ENCODE measurements around the gene TBC1D24. TPM values are rescaled to one million over a fixed set of nuclear protein-coding genes. Genes with fewer than 3 reads are reported as not detected.

Gene TBC1D24
- total RNA-seq, 3 donors from 2014 or later = 8.8 to 22.0 (median 16.7) TPM

GRCh38 chr16:2512735-2513404 is 37.9 kb downstream of the TBC1D24 start:
- intact Hi-C loops (cut with DNase I; ENCODE audit: low total_unique reads) = no loop called here
- no peak for TF ChIP-seq POLR2A (IDR thresholded peaks at IDR 0.05)
- TF ChIP-seq CTCF (IDR thresholded peaks at IDR 0.05) = no peak
- TF ChIP-seq POLR2AphosphoS5 (IDR thresholded peaks at IDR 0.05) = no peak
- Histone ChIP-seq H3K27me3 (no peaks in the 10 kb centered on the region), H3K4me1 (peaks cover 6 to 31% of the 10 kb centered on the region in 2 donors), H3K36me3 (no peaks in the 10 kb centered on the region), H3K27ac (peak overlapping the region; percentile 98 to 99), H3K9me3 (no peaks in the 10 kb centered on the region), H3K4me3 (peak overlapping the region; percentile 90 to 96 (median 93))
- no peak for DNase-seq (ENCODE audit: low spot score in 2 of 2)

DNA sequence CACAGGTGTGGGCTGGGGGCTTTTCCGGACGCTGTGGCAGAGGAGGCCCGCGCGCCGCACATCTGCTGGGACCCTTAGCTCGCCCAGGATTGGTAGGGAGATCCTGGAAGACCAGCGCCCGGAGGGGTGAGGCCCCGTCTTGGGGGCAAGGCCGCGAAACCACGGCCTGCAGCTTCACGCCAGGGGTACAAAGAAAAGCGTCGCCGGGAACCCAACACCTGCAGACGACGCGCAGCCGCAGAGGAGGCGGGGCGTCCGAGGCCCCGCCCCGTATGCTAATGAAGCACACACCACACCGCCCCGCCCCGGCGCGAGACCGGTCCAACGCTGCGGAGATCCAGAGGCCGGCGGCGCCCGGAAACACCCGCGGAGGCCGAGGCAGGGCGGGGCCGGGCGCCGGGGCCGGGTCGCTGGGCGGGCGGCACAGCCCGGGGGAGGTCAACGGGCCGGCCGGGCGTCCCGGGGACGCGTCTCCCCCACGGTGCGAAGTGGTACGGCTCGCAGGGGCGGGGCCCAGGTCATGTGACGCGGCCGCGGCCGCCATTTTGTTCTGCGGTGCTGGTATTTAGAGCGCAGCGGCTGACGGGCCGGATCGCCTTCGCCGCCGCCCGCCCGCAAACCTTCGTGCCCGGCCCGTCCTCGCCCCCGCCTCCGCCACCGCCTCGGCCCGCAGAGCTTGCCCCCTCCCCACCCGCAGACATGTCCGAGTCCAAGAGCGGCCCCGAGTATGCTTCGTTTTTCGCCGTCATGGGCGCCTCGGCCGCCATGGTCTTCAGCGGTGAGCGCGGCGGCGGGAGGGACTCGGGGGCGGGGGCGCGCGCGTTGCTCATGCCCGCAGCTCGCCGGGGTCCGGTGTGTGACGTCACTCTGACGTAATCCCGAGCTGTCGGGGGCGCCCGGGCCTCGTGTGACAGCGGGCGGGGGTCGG is 38.7 kb downstream of the TBC1D24 start, which contains the start of gene ATP6V0C:
TSS of gene ATP6V0C (plus strand) at position 548 of the 928 bp plus-strand sequence. CDS start at position 700, 152 bp downstream.
- H3K27ac ChIP-seq = peak within 1 kb of the TSS; percentile 98 to 99
- intact Hi-C loops (cut with DNase I; ENCODE audit: low total_unique reads) = no loop called here
- no peaks in the 10 kb centered on the region for H3K36me3 ChIP-seq
- TF ChIP-seq CTCF (IDR thresholded peaks at IDR 0.05) (no peak), POLR2AphosphoS5 (IDR thresholded peaks at IDR 0.05) (peak; percentile 90 to 96 (median 95)), POLR2A (IDR thresholded peaks at IDR 0.05) (peak; percentile 92)
- peaks cover 12 to 37% of the 10 kb centered on the region in 2 donors for H3K4me1 ChIP-seq
- peak within 1 kb of the TSS; percentile 90 to 96 (median 93) for H3K4me3 ChIP-seq
- no peaks in the 10 kb centered on the region for H3K27me3 ChIP-seq
- DNase-seq (ENCODE audit: low spot score in 2 of 2) = peak; percentile 89 to 94
- no peaks in the 10 kb centered on the region for H3K9me3 ChIP-seq

DNA sequence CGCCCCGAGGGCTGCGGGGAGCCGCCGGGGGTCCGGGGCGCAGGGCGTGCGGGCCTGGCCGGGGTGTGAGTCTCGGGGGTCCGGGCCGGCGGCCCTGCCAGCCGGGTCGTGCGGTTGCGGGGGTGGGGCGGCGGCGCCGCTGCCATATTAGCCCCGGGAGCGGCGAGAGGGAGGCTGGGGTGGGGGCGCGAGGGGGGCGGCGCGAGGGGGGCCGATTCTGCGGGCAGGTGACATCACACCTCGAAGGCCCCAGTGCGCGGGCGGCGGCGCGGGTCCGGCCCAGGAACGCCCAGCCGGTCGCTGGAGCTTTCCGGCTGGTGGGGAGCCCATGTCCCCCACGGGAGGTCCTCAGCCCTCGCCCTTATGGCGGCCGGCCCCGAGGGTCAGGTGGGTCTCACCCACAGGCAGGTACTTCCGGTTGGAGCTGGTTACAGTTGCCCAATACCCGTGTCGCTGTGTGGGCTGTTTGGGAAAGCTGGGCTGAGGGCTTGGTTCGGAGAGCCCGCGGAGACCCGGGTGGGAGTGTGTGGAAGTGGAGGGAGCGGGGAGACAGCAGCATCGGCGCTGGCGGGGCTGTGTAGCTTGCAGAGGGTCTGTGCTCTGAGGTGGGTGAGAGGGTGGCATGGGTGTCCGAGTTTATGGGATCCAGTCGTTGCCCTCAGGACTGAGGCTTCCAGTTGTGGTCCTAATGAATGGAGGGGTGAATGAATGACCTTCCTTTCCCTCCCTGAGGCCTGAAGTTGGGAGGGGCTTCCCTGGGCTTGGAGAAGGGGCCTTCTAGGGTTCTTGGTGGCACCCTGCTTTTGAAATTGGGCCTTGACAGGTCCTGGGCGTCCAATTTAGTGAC is 39.6 kb downstream of the TBC1D24 start:
- no peaks in the 10 kb centered on the region for H3K27me3 ChIP-seq
- H3K27ac ChIP-seq = peak overlapping the region; percentile 98 to 99
- TF ChIP-seq POLR2AphosphoS5 (IDR thresholded peaks at IDR 0.05) (peak in 1 of 3 donors; percentile 11), POLR2A (IDR thresholded peaks at IDR 0.05) (no peak)
- H3K9me3 ChIP-seq = no peaks in the 10 kb centered on the region
- peaks cover 21 to 46% of the 10 kb centered on the region in 2 donors for H3K4me1 ChIP-seq
- DNase-seq (ENCODE audit: low spot score in 2 of 2) = peak in 1 of 2 donors; percentile 64
- intact Hi-C loops (cut with DNase I; ENCODE audit: low total_unique reads) = no loop called here
- H3K36me3 ChIP-seq = no peaks in the 10 kb centered on the region
- H3K4me3 ChIP-seq = peak overlapping the region; percentile 90 to 96 (median 93)

GRCh38 chr16:2515180-2515851 is 40.4 kb downstream of the TBC1D24 start:
- peaks cover 24 to 49% of the 10 kb centered on the region in 2 donors for H3K4me1 ChIP-seq
- H3K4me3 ChIP-seq = peak overlapping the region; percentile 90 to 96 (median 93)
- DNase-seq (ENCODE audit: low spot score in 2 of 2) = no peak
- no peak for TF ChIP-seq POLR2A (IDR thresholded peaks at IDR 0.05)
- intact Hi-C loops (cut with DNase I; ENCODE audit: low total_unique reads) = no loop called here
- H3K9me3 ChIP-seq = no peaks in the 10 kb centered on the region
- peak overlapping the region; percentile 98 to 99 for H3K27ac ChIP-seq
- no peaks in the 10 kb centered on the region for H3K27me3 ChIP-seq
- H3K36me3 ChIP-seq = no peaks in the 10 kb centered on the region

DNA sequence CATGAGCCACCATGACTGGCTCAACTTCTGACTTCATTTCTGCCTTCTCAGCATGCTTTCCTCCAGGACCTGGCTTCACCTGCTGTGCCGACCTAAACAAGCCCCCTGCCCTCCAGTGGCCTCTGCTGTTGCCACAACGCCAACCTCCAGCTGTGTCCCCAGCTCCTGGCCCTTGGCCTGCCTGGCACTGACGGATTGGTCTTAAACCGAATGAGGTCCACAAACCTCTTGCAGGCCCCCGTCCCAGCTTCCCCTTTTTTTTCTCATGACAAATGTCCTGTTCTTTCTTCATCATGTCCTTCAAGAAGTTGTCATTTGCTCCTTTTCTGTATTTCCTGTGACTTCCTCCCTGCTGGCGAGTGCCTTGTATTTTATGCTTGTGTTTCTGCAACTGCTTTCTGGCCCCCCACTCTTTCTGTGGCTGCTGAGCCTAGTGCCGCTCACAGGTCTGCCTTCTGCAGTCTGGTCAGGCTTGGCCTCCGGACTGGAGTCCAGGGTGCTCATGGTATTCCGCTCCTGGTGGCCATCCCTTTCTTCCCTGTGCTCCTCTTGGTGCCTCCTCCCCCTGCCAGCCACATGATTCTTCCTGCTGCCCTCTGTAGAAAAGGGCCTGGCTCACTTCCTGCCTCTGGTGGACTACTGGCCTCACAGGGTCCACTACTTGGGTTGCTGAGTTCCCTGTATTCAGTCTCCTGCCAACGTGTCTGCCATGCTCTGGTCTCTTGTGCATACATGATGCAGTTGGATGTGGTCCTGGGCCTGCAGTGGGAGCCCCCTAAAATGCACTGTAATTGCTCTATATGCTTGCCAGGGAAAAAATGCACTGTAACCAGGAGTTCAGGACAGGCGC is 41.7 kb downstream of the TBC1D24 start:
- H3K27ac ChIP-seq = peak overlapping the region; percentile 98 to 99
- H3K9me3 ChIP-seq = no peaks in the 10 kb centered on the region
- no peaks in the 10 kb centered on the region for H3K27me3 ChIP-seq
- peaks cover 29 to 49% of the 10 kb centered on the region in 2 donors for H3K4me1 ChIP-seq
- intact Hi-C loops (cut with DNase I; ENCODE audit: low total_unique reads) = no loop called here
- no peak for TF ChIP-seq POLR2AphosphoS5 (IDR thresholded peaks at IDR 0.05)
- TF ChIP-seq POLR2A (IDR thresholded peaks at IDR 0.05) = no peak
- no peak for TF ChIP-seq CTCF (IDR thresholded peaks at IDR 0.05)
- H3K4me3 ChIP-seq = peak overlapping the region; percentile 49 to 96 (median 90)
- no peak for DNase-seq (ENCODE audit: low spot score in 2 of 2)
- no peaks in the 10 kb centered on the region for H3K36me3 ChIP-seq

Measured in breast epithelium (tissue), 4 donors.